Heart left ventricle (tissue), 16 donors: ENCODE measurements around the gene CNTRL. TPM values are rescaled to one million over a fixed set of nuclear protein-coding genes. Genes with fewer than 3 reads are reported as not detected.

Source experiments
- ATAC-seq, 4 donors: fragments of 200-7000 bp; cut with Tn5 transposase; one replicate each; pipeline ENCODE4 v1.9.1; 2020 to 2022; ENCODE audit warnings: moderate library complexity in 4 of 4, mild to moderate bottlenecking in 3 of 4, moderate number of reproducible peaks in 1 of 4
- DNase-seq, 5 donors: peaks; one replicate each; pipeline ENCODE4 v3.0.0-alpha.2; 2020
- H3K27ac ChIP-seq, 12 donors: fragments of 200-600 bp; sonication (generic) in 4 of 12; one replicate each; pipeline versions ENCODE4 v1.5.0 to v1.8.0; 2016 to 2022; ENCODE audit warnings: mild to moderate bottlenecking in 2 of 12
- H3K27me3 ChIP-seq, 9 donors: fragments of 200-600 bp; sonication (generic) in 2 of 9; one replicate each; pipeline versions ENCODE4 v1.5.1 to v1.8.0; 2016 to 2022; ENCODE audit warnings: mild to moderate bottlenecking in 3 of 9
- H3K36me3 ChIP-seq, 9 donors: fragments of 200-600 bp; sonication (generic) in 2 of 9; one replicate each; pipeline versions ENCODE4 v1.5.0 to v1.8.0; 2018 to 2022; ENCODE audit warnings: mild to moderate bottlenecking in 2 of 9
- H3K4me1 ChIP-seq, 12 donors: fragments of 200-600 bp; sonication (generic) in 4 of 12; one replicate each; pipeline versions ENCODE4 v1.5.0 to v1.8.0; 2016 to 2022; ENCODE audit warnings: mild to moderate bottlenecking in 3 of 12
- H3K4me3 ChIP-seq, 12 donors: fragments of 200-600 bp; sonication (generic) in 4 of 12; one replicate each; pipeline versions ENCODE4 v1.5.0 to v1.8.0; 2017 to 2022; ENCODE audit warnings: mild to moderate bottlenecking in 9 of 12, moderate library complexity in 4 of 12
- H3K9me3 ChIP-seq, 12 donors: fragments of 200-600 bp; sonication (generic) in 4 of 12; one replicate each; pipeline versions ENCODE4 v1.5.0 to v1.8.0; 2016 to 2022; ENCODE audit warnings: mild to moderate bottlenecking in 1 of 12
- POLR2A ChIP-seq, 2 donors: fragments of 450-650 bp; IDR thresholded peaks; one replicate each; pipeline ENCODE4 v1.6.1; 2017; ENCODE audit warnings: antibody characterized with exemption in 2 of 2, mild to moderate bottlenecking in 2 of 2, moderate library complexity in 2 of 2
- WGBS, 4 donors: extraction: QIAGEN DNeasy Blood & Tissue Kit in 2 of 4; methylation state at CpG; one replicate each; pipeline versions ENCODE4 v1.1.5 to v1.1.7; 2013 to 2018; 5-methylcytosine and 5-hydroxymethylcytosine counted together
- intact Hi-C, 10 donors: fragments of 100-400 bp; cut with DNase I; formaldehyde crosslinking; loops; one replicate each; pipeline versions ENCODE4 v1.11.1 to v1.14.2; 2022
- polyA plus RNA-seq, 2 donors: library from polyadenylated mRNA; stranded (reverse); fragments of 200-250 nt; gene quantifications; one replicate each; pipeline ENCODE4 v1.2.3, GENCODE V29; 2013
- total RNA-seq, 9 donors: library from RNA; depleted of rRNA in 2 of 9; stranded (reverse); fragments of >200 nt in 2 of 9; fragmentation: NEBNext Ultra II Directional in 3 of 9; extraction: Animal tissue kit (Norgen Biotek cat#: 25700) in 3 of 9; gene quantifications; one replicate each; pipeline versions ENCODE4 v1.1.0 to v1.2.4, GENCODE V29; 2016 to 2023
- TF ChIP-seq, protein P1 (sequence below), 12 donors: fragments of 200-600 bp; sonication (generic) in 4 of 12; IDR thresholded peaks; one replicate each; pipeline versions ENCODE4 v1.5.0 to v1.8.0; 2018 to 2022; ENCODE audit warnings: antibody characterized with exemption in 12 of 12, mild to moderate bottlenecking in 5 of 12
- donor health status: ischemic (EF 13 %, LVEDD 7.1; RV severe dilation, severe dysfunction).
- donor health status: healthy with polysubstance abuse.
- donor health status: DM: no; HTN: yes; CAD: no.
- donor health status: DM: no; HTN: no; CAD: no.
- donor health status: ischemic (EF 25% LVEDD 6.9; RV normal size, moderate dysfunction).
- donor health status: ischemic (EF 25% LVEDD 5.7; RV mildly dilated, moderate dysfunction).
- donor health status: healthy.
- donor health status: DM: yes; HTN: yes; CAD: no.
- donor health status: ischemic (EF 35%, LVEDD 5.7; RV mildly dilated, moderate dysfunction).
- donor health status: nonischemic (EF 11% LVEDD 7.7; RV severe dilation, severe dysfunction).
- donor health status: DM: yes; HTN: yes; CAD: no.
- donor health status: PGD.
- donor health status: ischemic (EF 29% LVEDD 5.4; RV normal size, mild dysfunction).
- donor health status: nonischemic (EF 23%, LVEDD 6.1; RV moderate dilation, normal function).

The CNTRL gene
- total and polyA plus RNA-seq, 11 donors, result 2.5 to 11.4 (median 3.7) TPM

DNA sequence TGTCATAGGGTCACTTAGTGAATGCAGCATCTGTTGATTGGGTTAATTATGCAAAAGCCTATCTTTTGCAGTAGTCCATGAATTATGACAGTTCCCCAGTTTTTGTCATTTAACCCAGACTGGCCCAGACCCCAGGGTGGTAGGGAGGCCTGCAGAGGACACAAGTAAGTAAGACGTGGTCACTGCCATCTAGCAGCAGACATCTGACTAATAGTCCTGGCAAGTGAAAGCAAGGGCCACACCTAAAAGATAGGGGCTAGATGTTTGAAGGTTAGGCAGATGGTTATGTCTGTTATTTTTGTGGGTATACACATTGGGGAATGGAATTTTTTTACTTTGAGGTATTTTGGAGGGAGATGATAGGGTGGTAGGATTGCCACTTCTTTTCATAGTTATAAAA is 78.9 kb downstream of the CNTRL start:
- Histone ChIP-seq H3K4me1 (peaks cover 0 to 29% (median 0%) of the 10 kb centered on the region in 12 donors), H3K36me3 (peaks cover 0 to 91% (median 60%) of the 10 kb centered on the region in 9 donors), H3K27me3 (no peaks in the 10 kb centered on the region), H3K4me3 (no peak overlapping the region), H3K27ac (no peak overlapping the region), H3K9me3 (no peaks in the 10 kb centered on the region)
- DNase-seq (no peak), ATAC-seq (no peak)
- 61 to 95% (median 83%) methylated on average over 1 of the region's 1 CpG for WGBS, 4 donors
- no peak for TF ChIP-seq POLR2A (IDR thresholded peaks at IDR 0.05)
- intact Hi-C loops, result no loop called here

GRCh38 chr9:121154782-121155181 is 80.0 kb downstream of the CNTRL start:
- Histone ChIP-seq H3K27ac (no peak overlapping the region), H3K4me1 (peaks cover 0 to 41% (median 0%) of the 10 kb centered on the region in 12 donors), H3K27me3 (no peaks in the 10 kb centered on the region), H3K9me3 (no peaks in the 10 kb centered on the region), H3K36me3 (peaks cover 0 to 91% (median 60%) of the 10 kb centered on the region in 9 donors), H3K4me3 (no peak overlapping the region)
- ATAC-seq (no peak), DNase-seq (no peak)
- 92 to 96% (median 94%) methylated on average over 6 of the region's 6 CpGs for WGBS, 4 donors
- intact Hi-C loops, result no loop called here
- TF ChIP-seq POLR2A (IDR thresholded peaks at IDR 0.05), result no peak
- TF ChIP-seq, protein P1, sequence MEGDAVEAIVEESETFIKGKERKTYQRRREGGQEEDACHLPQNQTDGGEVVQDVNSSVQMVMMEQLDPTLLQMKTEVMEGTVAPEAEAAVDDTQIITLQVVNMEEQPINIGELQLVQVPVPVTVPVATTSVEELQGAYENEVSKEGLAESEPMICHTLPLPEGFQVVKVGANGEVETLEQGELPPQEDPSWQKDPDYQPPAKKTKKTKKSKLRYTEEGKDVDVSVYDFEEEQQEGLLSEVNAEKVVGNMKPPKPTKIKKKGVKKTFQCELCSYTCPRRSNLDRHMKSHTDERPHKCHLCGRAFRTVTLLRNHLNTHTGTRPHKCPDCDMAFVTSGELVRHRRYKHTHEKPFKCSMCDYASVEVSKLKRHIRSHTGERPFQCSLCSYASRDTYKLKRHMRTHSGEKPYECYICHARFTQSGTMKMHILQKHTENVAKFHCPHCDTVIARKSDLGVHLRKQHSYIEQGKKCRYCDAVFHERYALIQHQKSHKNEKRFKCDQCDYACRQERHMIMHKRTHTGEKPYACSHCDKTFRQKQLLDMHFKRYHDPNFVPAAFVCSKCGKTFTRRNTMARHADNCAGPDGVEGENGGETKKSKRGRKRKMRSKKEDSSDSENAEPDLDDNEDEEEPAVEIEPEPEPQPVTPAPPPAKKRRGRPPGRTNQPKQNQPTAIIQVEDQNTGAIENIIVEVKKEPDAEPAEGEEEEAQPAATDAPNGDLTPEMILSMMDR (IDR thresholded peaks at IDR 0.05), result no peak

DNA sequence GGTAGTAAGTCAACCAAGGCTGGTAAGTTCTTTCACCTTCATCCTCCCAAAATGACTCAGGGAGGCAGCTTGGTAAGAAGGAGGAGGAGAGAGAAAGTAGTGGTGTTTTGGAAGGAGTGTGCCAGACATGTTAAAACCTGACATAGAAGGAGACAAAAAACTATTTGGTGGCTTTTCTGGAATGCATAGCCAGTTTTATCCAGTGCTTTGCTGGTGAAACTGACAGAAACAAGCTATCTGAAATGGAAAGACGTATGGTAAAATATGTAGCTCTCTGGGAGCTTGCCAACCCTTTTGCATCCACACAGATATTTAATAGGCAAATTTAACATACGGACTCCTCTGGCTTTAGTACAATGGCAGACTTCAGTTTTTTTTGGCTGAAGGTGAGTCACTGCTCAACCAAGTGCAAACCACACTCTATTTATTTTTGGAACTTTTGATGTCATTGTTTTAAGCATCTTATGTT is 81.5 kb downstream of the CNTRL start:
- DNase-seq (no peak), ATAC-seq (no peak)
- H3K4me1 ChIP-seq, result peaks cover 0 to 49% (median 0%) of the 10 kb centered on the region in 12 donors
- 44 to 61% (median 58%) methylated on average over 2 of the region's 2 CpGs for WGBS, 4 donors
- no peaks in the 10 kb centered on the region for H3K27me3 ChIP-seq
- no peaks in the 10 kb centered on the region for H3K9me3 ChIP-seq
- intact Hi-C loops, result no loop called here
- H3K27ac ChIP-seq, result no peak overlapping the region
- no peak for TF ChIP-seq POLR2A (IDR thresholded peaks at IDR 0.05)
- TF ChIP-seq, protein P1 (IDR thresholded peaks at IDR 0.05), result no peak
- no peak overlapping the region for H3K4me3 ChIP-seq
- H3K36me3 ChIP-seq, result peaks cover 0 to 93% (median 63%) of the 10 kb centered on the region in 9 donors

GRCh38 chr9:121157939-121158338 is 83.2 kb downstream of the CNTRL start:
- 94 to 98% (median 96%) methylated on average over 4 of the region's 4 CpGs for WGBS, 4 donors
- peaks cover 0 to 98% (median 80%) of the 10 kb centered on the region in 9 donors for H3K36me3 ChIP-seq
- DNase-seq, result no peak

More at GRCh38 chr9:121157939-121158338, 83.2 kb downstream of the CNTRL start:
- no peak for TF ChIP-seq POLR2A (IDR thresholded peaks at IDR 0.05)
- TF ChIP-seq, protein P1 (IDR thresholded peaks at IDR 0.05), result no peak
- intact Hi-C loops, result no loop called here
- Histone ChIP-seq H3K27me3 (no peaks in the 10 kb centered on the region), H3K4me1 (peaks cover 0 to 56% (median 0%) of the 10 kb centered on the region in 12 donors), H3K27ac (no peak overlapping the region), H3K4me3 (no peak overlapping the region), H3K9me3 (no peaks in the 10 kb centered on the region)
- no peak for ATAC-seq
